Measurements from ENCODE around the gene CDR2. TPM values are rescaled to one million over a fixed set of nuclear protein-coding genes. Genes with fewer than 3 reads are reported as not detected.
"Not testable (repeated sequence)": the region's sequence is repeated elsewhere in the genome, so short reads cannot be mapped to it uniquely, and the experiment has no call there.

The CDR2 gene
- total RNA-seq, 2 experiments from 2014 or later = 42.5 to 49.1 TPM

DNA sequence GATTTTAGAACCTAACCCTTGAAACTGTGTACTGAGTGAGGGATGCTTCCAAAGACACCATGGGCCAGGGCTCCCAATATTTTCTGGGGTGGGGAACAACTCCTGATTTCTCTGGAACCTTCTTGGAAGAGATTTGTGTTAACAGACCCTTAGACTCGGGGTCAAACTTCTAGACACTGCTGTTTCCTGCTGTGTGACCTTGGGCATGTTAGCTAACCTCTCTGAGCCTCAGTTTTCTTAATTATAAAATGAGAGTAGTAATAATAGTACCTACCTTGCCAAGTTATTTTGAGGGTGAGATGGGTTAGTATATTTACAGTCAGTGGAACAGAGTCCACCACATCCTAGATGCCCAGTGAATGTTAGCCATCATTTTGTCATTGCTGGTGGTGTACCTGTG, 58.4 kb downstream of the CDR2 start:
- no peaks in the 10 kb centered on the region for H3K27me3 Mint-ChIP-seq
- H3K4me3 Mint-ChIP-seq = no peak overlapping the region
- peaks cover 25% of the 10 kb centered on the region for H3K36me3 Mint-ChIP-seq
- H3K9me3 Mint-ChIP-seq (ENCODE audit: low read depth) = no peaks in the 10 kb centered on the region
- CTCF ChIA-PET = no interaction called here
- H3K27ac Mint-ChIP-seq = no peak overlapping the region
- DNase-seq = peak; percentile 25
- no peaks in the 10 kb centered on the region for H3K4me1 Mint-ChIP-seq
- no peak for ATAC-seq

DNA sequence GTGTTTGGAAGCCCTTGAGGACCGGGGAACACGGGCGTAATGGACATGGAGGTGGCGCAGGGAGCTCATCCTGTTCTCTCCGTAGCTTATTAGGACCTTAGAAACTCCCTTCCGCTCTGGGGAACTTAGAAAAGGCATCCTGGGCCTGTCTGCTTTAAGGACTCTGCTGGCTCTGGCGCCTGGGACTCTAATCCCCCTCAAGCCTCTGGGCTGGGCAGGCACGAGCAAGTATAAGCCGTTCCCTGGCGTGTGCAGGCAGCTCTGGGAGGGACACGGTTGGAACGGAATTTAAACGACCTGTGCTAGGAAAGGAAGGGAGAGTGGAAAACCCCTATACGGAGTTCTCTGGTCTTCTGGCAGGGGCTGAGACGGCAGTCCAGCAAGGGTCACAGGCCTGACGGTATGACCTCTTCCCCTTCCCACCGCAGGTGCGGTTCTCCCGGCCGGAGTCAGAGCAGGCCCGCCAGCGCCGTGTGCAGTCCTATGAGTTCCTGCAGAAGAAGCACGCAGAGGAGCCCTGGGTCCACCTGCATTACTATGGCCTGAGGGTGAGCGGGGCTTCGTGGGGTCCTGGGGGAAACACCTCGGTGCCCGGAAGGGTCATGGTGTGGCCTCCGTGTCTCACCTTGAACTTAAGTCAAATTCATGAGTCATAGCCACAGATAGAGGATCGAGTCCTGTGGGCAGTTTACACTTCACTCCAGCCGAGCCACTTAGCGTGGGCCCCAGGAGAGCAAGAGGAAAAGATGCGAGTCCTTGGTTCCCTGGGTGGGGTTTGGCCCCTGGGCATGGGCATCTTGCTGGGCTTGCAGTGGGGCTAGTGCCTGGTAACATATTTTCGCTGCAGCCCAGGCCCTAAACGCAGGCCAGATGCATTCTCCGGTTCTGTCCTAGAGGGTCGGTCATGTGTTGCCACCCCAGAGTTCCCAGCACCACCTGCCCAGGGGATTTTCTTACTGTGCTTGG, 59.5 kb downstream of the CDR2 start:
- Mint-ChIP-seq H3K9me3 (ENCODE audit: low read depth) (no peaks in the 10 kb centered on the region), H3K27ac (no peak overlapping the region), H3K27me3 (no peaks in the 10 kb centered on the region), H3K4me1 (no peaks in the 10 kb centered on the region), H3K4me3 (no peak overlapping the region), H3K36me3 (peaks cover 19% of the 10 kb centered on the region)
- CTCF ChIA-PET = no interaction called here
- DNase-seq = no peak
- ATAC-seq = no peak

DNA sequence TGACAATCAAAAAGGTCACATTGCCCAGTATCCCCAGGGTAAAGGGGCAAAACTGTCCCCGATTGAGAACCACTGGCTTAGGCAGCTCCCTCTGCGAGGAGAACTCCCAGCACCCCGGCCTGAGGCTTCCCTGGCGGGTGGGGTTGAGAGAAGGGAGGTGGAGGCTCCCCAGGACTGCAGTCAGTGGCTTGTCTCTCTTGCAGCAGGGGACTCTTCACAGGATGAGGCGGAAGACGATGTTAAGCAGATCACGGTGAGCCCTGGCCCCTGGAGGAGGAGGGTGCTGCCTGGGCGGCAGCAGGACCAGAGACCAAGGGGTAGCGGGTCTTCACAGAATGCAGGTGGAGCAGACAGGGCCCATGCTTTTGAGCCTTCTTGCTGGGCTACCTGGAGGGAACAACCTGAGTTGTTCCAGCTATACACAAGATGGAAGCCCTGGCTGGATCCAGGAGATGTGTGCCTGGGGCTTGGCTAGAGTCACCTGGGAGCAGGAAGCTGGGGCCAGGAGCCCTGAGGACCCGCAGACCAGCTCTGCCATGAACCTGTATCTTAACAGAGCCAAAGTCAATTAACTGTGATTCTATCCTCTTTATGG, 60.4 kb downstream of the CDR2 start:
- Mint-ChIP-seq H3K36me3 (peaks cover 15% of the 10 kb centered on the region), H3K4me1 (no peaks in the 10 kb centered on the region), H3K4me3 (no peak overlapping the region), H3K27ac (no peak overlapping the region), H3K27me3 (no peaks in the 10 kb centered on the region), H3K9me3 (ENCODE audit: low read depth) (no peaks in the 10 kb centered on the region)
- no peak for DNase-seq
- CTCF ChIA-PET = no interaction called here
- ATAC-seq = no peak

DNA sequence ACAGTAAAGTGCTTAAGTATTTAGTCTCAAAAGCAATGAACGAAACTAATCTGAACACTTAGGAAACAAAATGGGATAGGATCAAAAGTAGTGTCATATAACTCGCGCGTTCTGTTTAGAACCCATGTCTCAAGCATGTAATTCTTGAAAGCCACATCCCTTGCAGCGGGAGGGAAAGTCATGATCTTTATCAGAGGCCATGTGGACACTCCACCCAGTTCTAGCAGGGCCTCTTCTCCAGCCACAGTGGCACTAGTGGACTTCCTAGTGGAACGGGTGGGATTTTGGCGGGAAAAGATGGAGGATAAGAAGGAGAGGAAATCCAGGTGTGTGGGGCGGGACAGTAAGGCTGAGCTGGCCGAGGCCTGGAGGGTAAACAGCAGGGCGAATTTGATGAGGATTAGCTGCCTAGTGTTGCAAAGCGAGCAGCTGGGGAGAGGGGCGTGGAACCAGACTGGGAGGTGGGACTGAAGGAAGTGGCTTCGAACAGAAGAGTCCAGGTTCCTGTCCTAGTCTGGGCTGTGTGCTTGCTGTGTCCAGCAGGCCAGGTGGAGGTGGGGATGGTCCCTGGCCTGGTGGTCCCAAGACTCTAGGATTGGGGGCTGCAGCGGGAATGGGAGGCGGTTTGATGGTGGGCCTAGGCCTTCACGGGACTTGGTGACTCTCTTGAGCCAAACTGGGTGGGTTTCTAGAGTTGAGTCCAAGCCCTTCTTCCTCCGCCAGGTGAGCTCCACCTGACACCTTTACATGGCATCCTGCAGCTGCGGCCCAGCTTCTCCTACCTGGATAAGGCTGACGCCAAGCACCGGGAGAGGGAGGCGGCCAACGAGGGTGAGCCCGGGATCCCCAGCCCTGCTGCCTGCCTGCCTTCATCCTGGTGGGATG, 61.3 kb downstream of the CDR2 start:
- CTCF ChIA-PET = interaction anchor here (0.8 to 1.0 kb wide), 2 partner anchors 8 to 117 kb away, joined by 3 read pairs; no protein-coding TSS in a partner anchor
- H3K9me3 Mint-ChIP-seq (ENCODE audit: low read depth) = no peaks in the 10 kb centered on the region
- ATAC-seq (no peak), DNase-seq (no peak)
- H3K36me3 Mint-ChIP-seq = peaks cover 13% of the 10 kb centered on the region
- no peaks in the 10 kb centered on the region for H3K4me1 Mint-ChIP-seq
- no peak overlapping the region for H3K27ac Mint-ChIP-seq
- no peaks in the 10 kb centered on the region for H3K27me3 Mint-ChIP-seq
- H3K4me3 Mint-ChIP-seq = no peak overlapping the region

DNA sequence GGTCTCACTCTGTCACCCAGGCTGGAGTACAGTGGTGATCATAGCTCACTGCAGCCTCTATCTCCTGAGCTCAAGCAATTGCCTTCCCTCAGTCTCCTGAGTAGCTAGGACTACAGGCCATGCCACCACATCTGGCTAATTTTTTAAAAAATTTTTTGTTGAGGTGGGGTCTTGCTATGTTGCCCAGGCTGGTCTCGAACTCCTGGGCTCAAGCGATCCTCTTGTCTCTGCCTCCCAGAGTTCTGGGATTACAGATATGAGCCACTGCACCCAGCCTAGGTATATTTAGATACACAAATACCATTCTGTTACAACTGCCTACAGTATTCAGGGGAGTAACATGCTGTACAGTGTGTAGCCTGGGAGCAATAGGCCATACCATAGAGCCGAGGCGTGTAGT, 62.9 kb downstream of the CDR2 start:
- no peaks in the 10 kb centered on the region for H3K4me1 Mint-ChIP-seq
- CTCF ChIA-PET = interaction anchor here (1.3 to 1.7 kb wide), 2 partner anchors 11 to 14 kb away, joined by 4 to 5 read pairs; partner anchors contain the start of gene POLR3E
- no peaks in the 10 kb centered on the region for H3K9me3 Mint-ChIP-seq (ENCODE audit: low read depth)
- no peaks in the 10 kb centered on the region for H3K27me3 Mint-ChIP-seq
- no peak for ATAC-seq
- no peak overlapping the region for H3K4me3 Mint-ChIP-seq
- H3K27ac Mint-ChIP-seq = no peak overlapping the region
- DNase-seq = no peak
- H3K36me3 Mint-ChIP-seq = peaks cover 11% of the 10 kb centered on the region

DNA sequence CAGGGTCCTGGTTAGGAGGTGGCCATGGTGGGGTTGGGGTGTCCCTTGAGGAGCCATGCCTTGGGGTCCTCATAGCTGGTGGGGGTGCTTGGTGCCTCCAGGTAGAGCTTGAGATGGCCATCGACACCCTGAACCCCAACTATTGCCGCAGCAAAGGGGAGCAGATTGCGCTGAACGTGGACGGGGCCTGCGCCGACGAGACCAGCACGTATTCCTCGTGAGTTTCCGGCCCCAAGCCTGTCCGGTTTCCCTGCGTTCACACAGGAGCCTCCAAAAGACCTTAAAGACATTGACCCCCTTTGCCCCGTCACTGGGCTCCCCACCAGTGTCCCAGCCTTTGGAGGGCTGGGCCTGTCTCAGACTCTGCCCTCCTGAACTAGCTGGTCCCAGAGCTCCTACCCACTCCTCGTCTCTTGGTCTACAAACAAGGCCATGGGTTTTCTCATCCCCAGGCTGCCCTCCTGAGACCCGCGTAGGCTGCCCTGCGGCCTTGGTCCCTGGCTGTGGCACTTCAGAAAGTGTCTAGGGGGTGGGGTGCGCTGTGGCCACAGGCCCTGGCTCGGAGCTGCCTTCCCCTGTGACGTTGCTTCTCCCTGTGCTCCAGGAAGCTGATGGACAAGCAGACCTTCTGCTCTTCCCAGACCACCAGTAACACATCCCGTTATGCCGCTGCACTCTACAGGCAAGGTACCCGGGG, 65.4 kb downstream of the CDR2 start:
- ATAC-seq (no peak), DNase-seq (no peak)
- CTCF ChIA-PET = interaction anchor here (1.7 kb wide), 1 partner anchor 11 kb away, joined by 5 read pairs; no protein-coding TSS in a partner anchor
- Mint-ChIP-seq H3K36me3 (peaks cover 10% of the 10 kb centered on the region), H3K9me3 (ENCODE audit: low read depth) (no peaks in the 10 kb centered on the region), H3K27ac (no peak overlapping the region), H3K4me3 (no peak overlapping the region), H3K4me1 (peaks cover 3% of the 10 kb centered on the region), H3K27me3 (no peaks in the 10 kb centered on the region)

DNA sequence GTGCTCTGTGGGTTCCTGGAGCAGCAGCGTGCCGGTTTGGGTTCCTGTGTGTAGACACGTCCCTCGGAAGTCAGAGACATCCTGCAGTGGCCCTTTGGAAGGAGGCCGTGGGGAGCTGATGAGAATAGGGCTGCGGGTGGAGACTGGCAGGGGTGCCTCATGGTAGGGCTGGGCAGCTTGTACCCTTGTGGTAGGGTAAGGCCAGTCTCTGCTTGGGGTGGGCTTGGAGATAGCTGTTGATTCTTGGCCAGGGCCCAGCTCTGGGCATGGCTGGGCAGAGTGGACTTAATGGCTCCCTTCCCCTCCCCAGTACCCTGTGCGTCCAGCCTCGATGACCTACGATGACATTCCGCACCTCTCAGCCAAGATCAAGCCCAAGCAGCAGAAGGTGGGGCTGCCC, 66.6 kb downstream of the CDR2 start:
- no peak for DNase-seq
- Mint-ChIP-seq H3K9me3 (ENCODE audit: low read depth) (no peaks in the 10 kb centered on the region), H3K36me3 (peaks cover 10% of the 10 kb centered on the region), H3K4me3 (no peak overlapping the region), H3K27ac (no peak overlapping the region), H3K4me1 (peaks cover 3% of the 10 kb centered on the region), H3K27me3 (no peaks in the 10 kb centered on the region)
- peak; percentile 17 for ATAC-seq
- CTCF ChIA-PET = interaction anchor here (0.9 to 1.7 kb wide), 2 partner anchors 10 to 120 kb away, joined by 3 to 5 read pairs; no protein-coding TSS in a partner anchor

DNA sequence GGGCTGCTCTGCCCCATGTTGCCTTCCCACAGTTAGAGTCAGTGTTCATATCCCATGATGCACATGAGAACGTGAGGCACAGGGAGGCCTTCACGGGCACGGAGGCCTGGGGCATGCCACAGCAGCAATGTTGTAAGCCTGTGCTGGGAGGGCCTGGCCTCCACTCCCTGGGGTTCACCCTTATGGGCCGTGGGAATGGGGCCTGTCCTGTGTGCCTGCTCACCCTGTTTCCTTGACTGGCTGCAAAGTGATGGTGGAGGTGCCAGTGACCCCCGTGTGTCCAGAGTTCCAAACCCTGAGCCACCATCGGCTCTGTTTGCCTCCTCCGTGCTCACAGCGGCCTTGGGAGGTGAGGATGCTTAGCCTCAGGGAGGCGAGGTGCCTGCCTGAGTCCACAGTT, 67.6 kb downstream of the CDR2 start:
- peaks cover 6% of the 10 kb centered on the region for H3K4me1 Mint-ChIP-seq
- no peak overlapping the region for H3K4me3 Mint-ChIP-seq
- CTCF ChIA-PET = interaction anchor here (1.3 to 2.3 kb wide), 2 partner anchors 13 to 14 kb away, joined by 3 to 6 read pairs; no protein-coding TSS in a partner anchor
- peaks cover 7% of the 10 kb centered on the region for H3K36me3 Mint-ChIP-seq
- DNase-seq (no peak), ATAC-seq (no peak)
- no peaks in the 10 kb centered on the region for H3K27me3 Mint-ChIP-seq
- H3K9me3 Mint-ChIP-seq (ENCODE audit: low read depth) = no peaks in the 10 kb centered on the region
- H3K27ac Mint-ChIP-seq = no peak overlapping the region

DNA sequence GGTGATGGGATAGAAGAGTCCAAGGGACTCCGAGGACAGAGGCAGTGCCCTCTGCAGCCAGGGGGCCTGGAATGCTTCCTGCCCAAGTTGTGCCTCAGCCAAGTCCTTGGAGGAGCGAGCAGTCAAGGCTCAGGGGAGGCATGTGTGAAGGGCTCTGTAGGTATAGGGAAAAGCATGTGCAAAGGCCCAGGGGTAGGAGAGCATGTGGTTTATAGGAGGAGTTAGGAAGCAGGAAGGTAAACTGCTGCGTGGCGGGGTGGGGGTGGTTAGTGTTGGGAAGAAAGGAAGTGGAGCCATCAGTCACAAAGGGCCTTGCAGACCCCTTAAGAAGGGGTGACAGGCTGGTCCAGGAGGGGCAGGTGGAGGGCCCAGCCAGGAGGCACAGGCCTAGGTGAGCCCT, 70.0 kb downstream of the CDR2 start:
- no peak for ATAC-seq
- DNase-seq = no peak
- Mint-ChIP-seq H3K4me3 (no peak overlapping the region), H3K27ac (no peak overlapping the region), H3K36me3 (peaks cover 8% of the 10 kb centered on the region), H3K9me3 (ENCODE audit: low read depth) (no peaks in the 10 kb centered on the region), H3K27me3 (no peaks in the 10 kb centered on the region), H3K4me1 (peaks cover 17% of the 10 kb centered on the region)
- CTCF ChIA-PET = interaction anchor here (2.1 to 2.3 kb wide), 2 partner anchors 15 to 96 kb away, joined by 6 read pairs; no protein-coding TSS in a partner anchor

DNA sequence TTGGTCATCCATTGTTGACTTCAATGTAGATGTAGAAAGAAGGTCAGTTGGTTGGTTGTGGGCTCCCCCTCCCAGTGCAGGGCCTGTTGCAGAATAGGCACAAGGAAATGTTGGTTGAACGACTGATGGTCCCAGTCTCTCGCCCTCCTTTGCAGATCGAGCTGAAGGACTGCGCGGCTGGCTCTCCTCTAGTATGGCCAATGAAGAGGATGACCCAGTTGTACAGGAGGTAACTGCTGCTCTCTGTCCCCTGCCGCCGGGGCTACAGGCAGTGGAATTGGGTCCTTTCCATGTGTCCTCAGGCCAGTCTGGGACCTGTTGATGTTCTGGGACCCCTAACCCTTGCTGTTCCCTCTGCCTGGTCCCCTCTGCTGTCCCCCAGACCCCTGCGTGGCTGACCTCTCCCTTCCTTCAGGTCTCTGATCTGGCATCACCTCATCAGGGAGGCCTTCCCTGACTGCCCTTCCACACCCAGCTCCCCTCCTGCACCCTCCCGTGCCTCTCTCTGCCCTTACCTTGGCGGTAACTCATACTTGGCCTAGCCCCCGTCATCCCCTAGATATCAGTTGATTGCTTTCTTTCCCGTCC, 71.5 kb downstream of the CDR2 start:
- H3K4me1 Mint-ChIP-seq = peaks cover 27% of the 10 kb centered on the region
- H3K27ac Mint-ChIP-seq = no peak overlapping the region
- H3K36me3 Mint-ChIP-seq = peaks cover 12% of the 10 kb centered on the region
- ATAC-seq (no peak), DNase-seq (no peak)
- no peaks in the 10 kb centered on the region for H3K27me3 Mint-ChIP-seq
- no peaks in the 10 kb centered on the region for H3K9me3 Mint-ChIP-seq (ENCODE audit: low read depth)
- CTCF ChIA-PET = interaction anchor here (2.1 kb wide), 1 partner anchor 94 kb away, joined by 6 read pairs; no protein-coding TSS in a partner anchor
- no peak overlapping the region for H3K4me3 Mint-ChIP-seq

DNA sequence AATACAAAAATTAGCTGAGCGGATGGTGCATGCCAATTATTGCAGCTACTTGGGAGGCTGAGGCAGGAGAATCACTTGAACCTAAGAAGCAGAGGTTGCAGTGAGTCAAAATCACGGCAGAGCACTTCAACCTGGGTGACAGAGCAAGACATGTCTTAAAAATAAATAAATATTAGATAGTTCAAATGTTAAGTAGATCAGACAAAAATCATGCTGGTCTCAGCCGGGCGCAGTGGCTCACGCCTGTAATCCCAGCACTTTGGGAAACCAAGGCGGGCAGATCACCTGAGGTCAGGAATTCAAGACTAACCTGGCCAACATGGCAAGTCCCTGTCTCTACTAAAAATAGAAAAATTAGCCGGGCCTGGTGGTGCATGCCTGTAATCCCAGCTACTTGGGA, 73.0 kb downstream of the CDR2 start:
- not testable (repeated sequence) for H3K27ac Mint-ChIP-seq; ATAC-seq; H3K9me3 Mint-ChIP-seq (ENCODE audit: low read depth); H3K27me3 Mint-ChIP-seq; DNase-seq; H3K4me3 Mint-ChIP-seq
- peaks cover 12% of the 10 kb centered on the region for H3K36me3 Mint-ChIP-seq
- peaks cover 28% of the 10 kb centered on the region for H3K4me1 Mint-ChIP-seq
- CTCF ChIA-PET = interaction anchor here (7.0 to 8.5 kb wide), 2 partner anchors 94 to 107 kb away, joined by 113 to 204 read pairs; partner anchors contain the start of gene EEF2K

DNA sequence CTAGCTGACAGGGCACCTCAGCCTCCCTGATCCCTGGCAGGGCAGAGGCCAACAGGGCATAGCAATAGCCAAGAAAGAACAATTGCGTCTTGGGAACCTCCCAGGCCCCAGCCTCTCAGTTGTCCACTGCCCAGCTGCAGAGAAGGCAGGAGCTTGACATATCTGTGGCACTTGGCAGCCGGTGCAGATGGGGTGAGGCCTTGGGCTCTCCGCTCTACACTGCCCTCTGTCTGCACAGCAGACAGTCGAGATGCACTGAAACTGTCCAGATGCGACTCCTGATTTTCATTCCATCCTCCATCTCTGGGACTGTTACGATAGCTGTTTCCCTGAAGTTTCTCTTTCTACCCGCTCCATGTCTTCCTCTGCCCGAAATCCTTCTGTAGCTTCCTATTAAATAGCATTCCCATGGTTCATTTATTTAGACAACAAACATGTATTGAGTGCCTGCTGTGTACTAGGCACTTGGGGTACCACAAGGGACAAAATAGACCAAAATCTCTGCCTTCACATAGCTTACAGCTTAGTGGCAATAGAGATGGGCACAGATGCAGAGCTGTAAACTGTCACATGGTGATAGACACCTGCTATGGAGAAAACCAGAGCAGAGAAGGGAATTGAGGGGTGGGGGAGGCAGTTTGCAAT, 73.9 kb downstream of the CDR2 start:
- ATAC-seq (no peak), DNase-seq (peak; percentile 70)
- Mint-ChIP-seq H3K27ac (peak overlapping the region; percentile 37), H3K36me3 (peaks cover 12% of the 10 kb centered on the region), H3K27me3 (no peaks in the 10 kb centered on the region), H3K4me1 (peaks cover 29% of the 10 kb centered on the region), H3K9me3 (ENCODE audit: low read depth) (no peaks in the 10 kb centered on the region), H3K4me3 (no peak overlapping the region)
- CTCF ChIA-PET = interaction anchor here (0.6 to 8.5 kb wide), 19 partner anchors 9 to 1000 kb away, joined by 3 to 204 read pairs (median 4); partner anchors contain the start of gene EEF2K
